ENCODE results near the gene ESPNL.

DNA sequence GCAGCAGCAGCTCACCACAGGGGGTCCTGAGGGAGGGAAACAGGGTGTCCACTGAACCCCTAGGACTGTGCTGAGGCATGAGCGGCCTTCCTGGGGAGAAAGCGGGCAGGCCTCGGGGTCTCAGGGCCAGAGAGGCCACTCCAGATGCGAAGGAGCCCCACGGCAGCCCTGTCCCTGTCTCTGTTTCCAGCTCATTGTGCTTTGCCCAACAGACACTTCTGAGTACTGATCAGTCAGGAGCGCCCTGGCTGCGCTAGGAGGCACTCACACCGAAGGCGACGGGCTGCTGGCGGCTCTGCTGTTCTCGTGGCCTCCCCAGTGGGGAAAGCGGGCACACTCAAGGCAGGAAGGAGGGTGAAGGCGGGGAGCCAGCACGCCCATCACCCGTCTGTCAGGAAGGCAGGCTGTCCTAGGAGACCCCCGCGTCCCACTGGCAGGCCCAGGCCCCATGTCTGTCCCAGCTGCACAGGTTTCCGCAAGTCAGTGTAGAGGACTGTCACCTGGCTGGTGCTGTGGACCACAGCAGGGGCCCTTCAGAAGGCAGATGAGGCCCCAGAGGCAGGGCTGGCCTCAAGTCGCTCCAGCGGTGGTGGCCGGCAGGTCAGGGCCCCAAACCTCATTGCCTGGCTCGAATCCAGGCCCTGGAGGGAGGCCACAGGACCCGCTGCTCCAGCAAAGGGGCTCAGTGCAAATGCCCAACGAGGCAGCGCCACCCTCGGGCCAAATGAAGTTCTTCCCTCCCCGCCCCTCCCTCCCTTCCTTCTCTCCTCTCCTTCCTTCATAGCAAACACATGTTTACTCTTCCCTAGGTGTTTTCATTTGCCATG, 6.8 kb downstream of the ESPNL start:
- peak; percentile 41 for TF ChIP-seq CTCF (IDR thresholded peaks at IDR 0.05; ENCODE audit: insufficient read depth, low read length, poor library complexity, severe bottlenecking)
- no peak for TF ChIP-seq EZH2phosphoT487 (conservative IDR thresholded peaks at IDR 0.05; ENCODE audit: low read length)

All from SU-DHL-6 (cell line).